GM19468 (cell line): ENCODE measurements around the gene EIF2D.

Experiments used
- ATAC-seq: cut with Tn5 transposase; IDR thresholded peaks from one replicate; pipeline ENCODE4 v1.9.1; 2021; ENCODE audit warnings: mild to moderate bottlenecking, moderate library complexity, moderate number of reproducible peaks; ENCODE audit not compliant: unreplicated experiment; ENCODE audit errors: extremely low read depth

EIF2D gene

GRCh38 chr1:206573319-206573718 is 38.9 kb downstream of the EIF2D start:
- no peak for ATAC-seq

- no peak for ATAC-seq
These were observed 39.4 kb downstream of the EIF2D start for GRCh38 chr1:206572835-206573234.

- no peak for ATAC-seq
These were observed 41.7 kb downstream of the EIF2D start for GRCh38 chr1:206570529-206570928.

- no peak for ATAC-seq
These were observed 42.7 kb downstream of the EIF2D start for GRCh38 chr1:206569556-206569955.

GRCh38 chr1:206568779-206569352 is 43.4 kb downstream of the EIF2D start:
- ATAC-seq, result no peak

GRCh38 chr1:206568256-206568655 is 44.0 kb downstream of the EIF2D start:
- no peak for ATAC-seq

GRCh38 chr1:206566999-206567398 is 45.3 kb downstream of the EIF2D start:
- no peak for ATAC-seq

- no peak for ATAC-seq
These were observed 46.3 kb downstream of the EIF2D start for GRCh38 chr1:206565995-206566394.

GRCh38 chr1:206563367-206564207 is 48.7 kb downstream of the EIF2D start:
- ATAC-seq, result peak; percentile 10

- ATAC-seq, result no peak
These were observed 52.1 kb downstream of the EIF2D start for GRCh38 chr1:206560007-206560716.

GRCh38 chr1:206559672-206559995 is 52.6 kb downstream of the EIF2D start:
- no peak for ATAC-seq

- ATAC-seq, result no peak
These were observed 53.2 kb downstream of the EIF2D start for GRCh38 chr1:206558794-206559671.

- no peak for ATAC-seq
These were observed 54.4 kb downstream of the EIF2D start for GRCh38 chr1:206557636-206558473.

GRCh38 chr1:206556750-206557635 is 55.3 kb downstream of the EIF2D start:
- no peak for ATAC-seq

GRCh38 chr1:206556047-206556749 is 56.1 kb downstream of the EIF2D start:
- ATAC-seq, result no peak

GRCh38 chr1:206555473-206555935 is 56.8 kb downstream of the EIF2D start:
- no peak for ATAC-seq

GRCh38 chr1:206554701-206555472 is 57.4 kb downstream of the EIF2D start:
- ATAC-seq, result no peak
